K562 (cell line): Measurements from ENCODE around the gene CHSY1.

ENCODE experiments used
- CBFB ChIP-seq: sonication (generic); formaldehyde crosslinking; IDR thresholded peaks from 2 replicates; pipeline ENCODE4 v1.4.0; 2020; ENCODE audit warnings: mild to moderate bottlenecking, missing genetic modification reagents
- ELF4 ChIP-seq: fragments of 450-650 bp; formaldehyde crosslinking; IDR thresholded peaks from 2 replicates; pipeline ENCODE4 v1.4.0; 2022; ENCODE audit warnings: missing genetic modification characterization
- MXI1 ChIP-seq: IDR thresholded peaks from 2 replicates; pipeline ENCODE4 v1.6.1; 2011; ENCODE audit warnings: low read depth, mild to moderate bottlenecking, improper control_type of control experiment, low read length
- TF ChIP-seq, protein P1 (sequence below), 3 experiments: fragments of 200-800 bp in 1 of 3; sonication (Bioruptor generic) in 1 of 3; sonication (generic) in 1 of 3; formaldehyde crosslinking in 1 of 3; IDR thresholded peaks; 2 replicates each; pipeline versions ENCODE4 v1.6.1 to v1.8.0; 2016 to 2022; ENCODE audit warnings: mild to moderate bottlenecking in 2 of 3, missing compliant biosample characterization in 2 of 3, missing genetic modification characterization in 2 of 3, missing genetic modification reagents in 1 of 3
- TF ChIP-seq, protein P2 (sequence below), 2 experiments: fragments of 450-650 bp; formaldehyde crosslinking in 1 of 2; IDR thresholded peaks; 2 replicates each; pipeline versions ENCODE4 v1.4.0 to v1.6.1; 2014 to 2020; ENCODE audit warnings: mild to moderate bottlenecking in 2 of 2, borderline replicate concordance in 1 of 2, low read depth in 1 of 2
- TF ChIP-seq, protein P3 (sequence below), 2 experiments: fragments of 450-650 bp in 1 of 2; IDR thresholded peaks; 2 replicates each; pipeline ENCODE4 v1.6.1; 2011 to 2017; ENCODE audit warnings: low read depth in 2 of 2, antibody characterized with exemption in 1 of 2, borderline replicate concordance in 1 of 2, low read length in 1 of 2, mild to moderate bottlenecking in 1 of 2, mixed read lengths in 1 of 2; ENCODE audit not compliant: control insufficient read depth in 1 of 2

DNA sequence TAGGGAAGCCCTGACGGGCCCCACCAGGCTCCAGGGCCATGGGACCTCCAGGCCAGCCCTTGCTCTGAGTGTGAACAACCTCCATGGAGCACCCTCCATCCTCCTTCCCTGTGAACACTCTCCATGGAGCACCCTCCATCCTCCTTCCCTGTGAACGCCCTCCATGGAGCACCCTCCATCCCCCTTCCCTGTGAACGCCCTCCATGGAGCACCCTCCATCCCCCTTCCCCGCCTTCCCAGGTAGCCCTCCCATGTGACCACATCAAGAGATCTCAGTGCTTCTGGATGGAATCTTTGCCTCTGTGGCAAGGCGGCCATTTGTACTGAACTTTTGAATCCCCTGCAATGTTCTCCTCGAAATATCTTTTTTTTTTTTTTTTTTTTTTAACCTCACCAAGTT is 66.5 kb downstream of the CHSY1 start:
- TF ChIP-seq ELF4 = no peak
- TF ChIP-seq MXI1 = no peak
- TF ChIP-seq, protein P1, sequence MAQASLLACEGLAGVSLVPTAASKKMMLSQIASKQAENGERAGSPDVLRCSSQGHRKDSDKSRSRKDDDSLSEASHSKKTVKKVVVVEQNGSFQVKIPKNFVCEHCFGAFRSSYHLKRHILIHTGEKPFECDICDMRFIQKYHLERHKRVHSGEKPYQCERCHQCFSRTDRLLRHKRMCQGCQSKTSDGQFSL (CRISPR knock-in tag; IDR thresholded peaks at IDR 0.05) = no peak
- TF ChIP-seq, protein P1 (tag; IDR thresholded peaks at IDR 0.05) = no peak
- TF ChIP-seq, protein P2, sequence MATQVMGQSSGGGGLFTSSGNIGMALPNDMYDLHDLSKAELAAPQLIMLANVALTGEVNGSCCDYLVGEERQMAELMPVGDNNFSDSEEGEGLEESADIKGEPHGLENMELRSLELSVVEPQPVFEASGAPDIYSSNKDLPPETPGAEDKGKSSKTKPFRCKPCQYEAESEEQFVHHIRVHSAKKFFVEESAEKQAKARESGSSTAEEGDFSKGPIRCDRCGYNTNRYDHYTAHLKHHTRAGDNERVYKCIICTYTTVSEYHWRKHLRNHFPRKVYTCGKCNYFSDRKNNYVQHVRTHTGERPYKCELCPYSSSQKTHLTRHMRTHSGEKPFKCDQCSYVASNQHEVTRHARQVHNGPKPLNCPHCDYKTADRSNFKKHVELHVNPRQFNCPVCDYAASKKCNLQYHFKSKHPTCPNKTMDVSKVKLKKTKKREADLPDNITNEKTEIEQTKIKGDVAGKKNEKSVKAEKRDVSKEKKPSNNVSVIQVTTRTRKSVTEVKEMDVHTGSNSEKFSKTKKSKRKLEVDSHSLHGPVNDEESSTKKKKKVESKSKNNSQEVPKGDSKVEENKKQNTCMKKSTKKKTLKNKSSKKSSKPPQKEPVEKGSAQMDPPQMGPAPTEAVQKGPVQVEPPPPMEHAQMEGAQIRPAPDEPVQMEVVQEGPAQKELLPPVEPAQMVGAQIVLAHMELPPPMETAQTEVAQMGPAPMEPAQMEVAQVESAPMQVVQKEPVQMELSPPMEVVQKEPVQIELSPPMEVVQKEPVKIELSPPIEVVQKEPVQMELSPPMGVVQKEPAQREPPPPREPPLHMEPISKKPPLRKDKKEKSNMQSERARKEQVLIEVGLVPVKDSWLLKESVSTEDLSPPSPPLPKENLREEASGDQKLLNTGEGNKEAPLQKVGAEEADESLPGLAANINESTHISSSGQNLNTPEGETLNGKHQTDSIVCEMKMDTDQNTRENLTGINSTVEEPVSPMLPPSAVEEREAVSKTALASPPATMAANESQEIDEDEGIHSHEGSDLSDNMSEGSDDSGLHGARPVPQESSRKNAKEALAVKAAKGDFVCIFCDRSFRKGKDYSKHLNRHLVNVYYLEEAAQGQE (IDR thresholded peaks at IDR 0.05; ENCODE audit: borderline replicate concordance) = no peak
- TF ChIP-seq, protein P2 (CRISPR knock-in tag; IDR thresholded peaks at IDR 0.05; ENCODE audit: low read depth) = no peak
- TF ChIP-seq, protein P3, sequence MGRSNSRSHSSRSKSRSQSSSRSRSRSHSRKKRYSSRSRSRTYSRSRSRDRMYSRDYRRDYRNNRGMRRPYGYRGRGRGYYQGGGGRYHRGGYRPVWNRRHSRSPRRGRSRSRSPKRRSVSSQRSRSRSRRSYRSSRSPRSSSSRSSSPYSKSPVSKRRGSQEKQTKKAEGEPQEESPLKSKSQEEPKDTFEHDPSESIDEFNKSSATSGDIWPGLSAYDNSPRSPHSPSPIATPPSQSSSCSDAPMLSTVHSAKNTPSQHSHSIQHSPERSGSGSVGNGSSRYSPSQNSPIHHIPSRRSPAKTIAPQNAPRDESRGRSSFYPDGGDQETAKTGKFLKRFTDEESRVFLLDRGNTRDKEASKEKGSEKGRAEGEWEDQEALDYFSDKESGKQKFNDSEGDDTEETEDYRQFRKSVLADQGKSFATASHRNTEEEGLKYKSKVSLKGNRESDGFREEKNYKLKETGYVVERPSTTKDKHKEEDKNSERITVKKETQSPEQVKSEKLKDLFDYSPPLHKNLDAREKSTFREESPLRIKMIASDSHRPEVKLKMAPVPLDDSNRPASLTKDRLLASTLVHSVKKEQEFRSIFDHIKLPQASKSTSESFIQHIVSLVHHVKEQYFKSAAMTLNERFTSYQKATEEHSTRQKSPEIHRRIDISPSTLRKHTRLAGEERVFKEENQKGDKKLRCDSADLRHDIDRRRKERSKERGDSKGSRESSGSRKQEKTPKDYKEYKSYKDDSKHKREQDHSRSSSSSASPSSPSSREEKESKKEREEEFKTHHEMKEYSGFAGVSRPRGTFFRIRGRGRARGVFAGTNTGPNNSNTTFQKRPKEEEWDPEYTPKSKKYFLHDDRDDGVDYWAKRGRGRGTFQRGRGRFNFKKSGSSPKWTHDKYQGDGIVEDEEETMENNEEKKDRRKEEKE (IDR thresholded peaks at IDR 0.05; ENCODE audit: borderline replicate concordance in 1 of 2, control insufficient read depth in 1 of 2, low read depth in 2 of 2, low read length in 1 of 2) = no peak
- TF ChIP-seq CBFB (CRISPR knock-in tag) = no peak
